Activated CD8-positive, alpha-beta memory T cell treated with anti-CD3 and anti-CD28 coated beads for 36 hours (primary cell): ENCODE data around the gene MCC. TPM values are rescaled to one million over a fixed set of nuclear protein-coding genes. Genes with fewer than 3 reads are reported as not detected.

Experiments
- CTCF ChIA-PET: fragments of 350-600 bp; sonication (Branson Sonifier 250); formaldehyde crosslinking; loops from one replicate; lab custom pipeline; 2021; ENCODE audit warnings: antibody characterized with exemption; lab: Charles Lee
- POLR2A ChIA-PET: fragments of 350-600 bp; sonication (Branson Sonifier 250); formaldehyde crosslinking; loops from one replicate; lab custom pipeline; 2021; ENCODE audit warnings: antibody characterized with exemption; lab: Charles Lee
- total RNA-seq, 2 experiments: library from RNA; stranded (reverse); gene quantifications; one replicate each; pipeline ENCODE4 v1.2.3, GENCODE V29; 2021

The MCC gene
- total RNA-seq, 2 experiments from 2014 or later: 4.8 to 4.9 TPM

DNA sequence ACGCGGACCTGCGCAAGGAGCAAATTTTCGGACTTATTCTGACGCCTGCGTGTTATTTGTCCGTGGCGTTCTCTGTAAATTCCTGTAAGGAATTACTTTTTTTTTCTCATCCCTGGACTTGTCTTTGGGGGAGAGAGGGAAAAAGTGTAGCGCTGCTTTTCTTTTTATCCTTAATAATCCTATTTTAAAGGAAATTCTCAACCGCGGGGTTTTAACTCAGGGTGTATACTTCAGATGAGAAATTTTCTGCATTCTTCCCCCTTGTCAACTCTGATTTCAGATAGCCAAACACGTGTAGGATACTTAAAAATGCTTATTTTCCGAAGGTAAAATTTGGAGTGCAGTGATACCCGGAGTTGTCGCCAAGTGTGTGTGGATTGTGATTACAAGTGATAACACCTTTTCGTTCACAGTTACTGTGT, 510.8 kb downstream of the MCC start:
- POLR2A ChIA-PET: interaction anchor here (0.7 kb wide), 1 partner anchor 54 kb away, joined by 4 read pairs; no protein-coding TSS in a partner anchor
- CTCF ChIA-PET: no interaction called here

DNA sequence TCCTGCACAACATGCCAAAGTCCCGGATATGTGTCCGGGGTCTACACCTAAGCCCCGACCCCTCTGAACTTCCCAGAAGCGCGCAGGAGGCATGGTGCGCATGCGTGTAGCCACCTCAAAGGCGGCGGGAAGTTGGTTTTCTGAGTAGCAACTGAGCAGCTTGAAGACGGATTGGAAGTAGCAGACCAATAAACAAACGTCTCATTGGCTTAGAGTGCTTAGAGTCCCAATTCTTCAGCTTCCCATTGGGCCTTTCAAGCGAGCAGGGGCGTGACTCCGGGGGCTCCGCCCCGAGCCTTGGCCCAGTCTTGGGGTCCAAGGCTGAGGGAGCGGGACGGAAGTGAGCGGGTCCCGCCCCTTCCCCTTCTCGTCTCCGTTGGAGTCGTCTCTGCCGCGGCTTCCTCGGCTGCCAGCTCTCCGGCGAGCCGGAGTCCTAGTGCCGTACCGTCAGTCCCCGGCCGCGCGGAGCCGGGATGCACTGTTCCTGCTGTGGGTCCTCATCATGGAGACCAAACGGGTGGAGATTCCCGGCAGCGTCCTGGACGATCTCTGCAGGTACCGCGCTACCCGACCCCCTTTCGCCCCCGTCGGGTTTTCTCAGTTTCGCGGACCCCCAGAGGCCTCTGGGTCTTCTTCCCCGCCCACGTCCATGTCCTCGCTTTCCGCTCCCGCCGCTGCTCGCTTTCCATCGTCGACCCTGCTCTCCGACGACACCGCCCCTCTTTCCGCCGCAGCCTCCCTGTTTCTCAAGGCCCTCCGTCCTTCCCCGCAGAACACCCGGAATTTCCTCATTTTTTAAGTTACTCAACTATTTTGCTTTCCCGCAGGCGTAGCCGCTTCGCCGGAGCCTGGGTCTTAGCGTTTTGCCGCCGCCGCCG, 511.6 kb downstream of the MCC start, which contains the start of gene DCP2:
Gene DCP2 (plus strand): TSS at position 367 of the 878 bp plus-strand sequence. CDS start 136 bp downstream, at position 503.
- POLR2A ChIA-PET: interaction anchor here (0.5 to 1.8 kb wide), 9 partner anchors 10 to 537 kb away, joined by 3 to 13 read pairs (median 5); partner anchors contain the start of genes REEP5, SRP19 and YTHDC2
- CTCF ChIA-PET: interaction anchor here (0.5 to 2.4 kb wide), 6 partner anchors 12 to 348 kb away, joined by 3 to 14 read pairs (median 5); partner anchors contain the start of gene REEP5

DNA sequence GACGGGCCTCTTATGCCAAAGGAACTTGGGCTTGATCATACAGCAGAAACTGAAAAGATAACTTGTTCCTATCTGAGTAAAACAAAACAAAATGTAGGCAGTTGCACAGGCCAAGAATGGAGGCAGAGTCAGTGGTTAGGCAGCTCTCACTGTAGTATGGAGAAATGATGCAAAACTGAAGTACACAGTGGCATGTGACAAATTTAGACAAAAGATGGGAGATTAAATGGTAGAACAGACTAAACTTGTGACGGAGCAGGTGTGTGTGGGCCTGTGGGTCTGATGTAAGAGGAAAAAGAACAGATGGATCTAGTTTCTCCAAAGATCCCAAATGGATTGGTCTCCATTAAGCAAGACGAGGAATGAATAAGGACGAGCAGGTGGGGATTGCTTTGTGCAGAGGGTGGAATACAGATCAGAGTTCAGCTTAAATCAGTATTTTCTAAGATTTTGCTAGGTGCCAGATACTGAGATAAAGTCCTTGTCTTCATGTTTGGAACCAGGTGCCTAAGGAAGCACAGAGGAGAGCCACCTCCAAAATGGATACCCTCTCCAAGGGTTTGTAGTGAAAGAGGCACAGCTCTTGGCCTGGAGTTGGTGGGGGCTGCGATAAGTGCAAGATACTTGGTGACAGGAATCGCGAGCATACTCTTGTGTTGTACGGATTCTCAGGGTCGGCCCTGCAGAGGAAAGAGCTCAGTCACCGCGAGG, 512.4 kb downstream of the MCC start:
- ChIA-PET CTCF (interaction anchor here (0.5 to 2.4 kb wide), 6 partner anchors 11 to 348 kb away, joined by 3 to 14 read pairs (median 5); partner anchors contain the start of gene REEP5), POLR2A (interaction anchor here (0.5 to 1.8 kb wide), 8 partner anchors 9 to 538 kb away, joined by 3 to 13 read pairs (median 5); partner anchors contain the start of genes REEP5 and YTHDC2)

DNA sequence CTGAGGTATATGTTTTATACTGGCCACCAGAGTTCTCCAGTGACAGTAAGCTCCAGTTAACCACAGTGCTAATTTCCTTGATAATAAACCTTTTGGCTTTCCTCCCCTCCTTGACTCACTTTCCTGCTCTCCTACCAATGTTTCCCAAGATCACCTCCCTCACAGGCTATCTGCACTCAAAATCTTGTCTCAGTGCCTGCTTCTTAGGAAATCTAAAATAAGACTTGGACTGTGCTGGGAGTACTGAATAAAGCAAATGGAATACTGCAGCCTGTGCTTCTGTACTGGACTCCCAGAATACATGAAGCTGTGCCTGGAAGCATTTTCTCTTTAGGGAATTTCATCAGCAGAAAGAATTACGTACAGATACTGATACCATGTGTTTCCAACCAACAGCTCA, 513.4 kb downstream of the MCC start:
- ChIA-PET POLR2A (no interaction called here), CTCF (interaction anchor here (1.1 to 2.4 kb wide), 2 partner anchors 21 to 54 kb away, joined by 4 to 14 read pairs; partner anchors contain the start of gene REEP5)

DNA sequence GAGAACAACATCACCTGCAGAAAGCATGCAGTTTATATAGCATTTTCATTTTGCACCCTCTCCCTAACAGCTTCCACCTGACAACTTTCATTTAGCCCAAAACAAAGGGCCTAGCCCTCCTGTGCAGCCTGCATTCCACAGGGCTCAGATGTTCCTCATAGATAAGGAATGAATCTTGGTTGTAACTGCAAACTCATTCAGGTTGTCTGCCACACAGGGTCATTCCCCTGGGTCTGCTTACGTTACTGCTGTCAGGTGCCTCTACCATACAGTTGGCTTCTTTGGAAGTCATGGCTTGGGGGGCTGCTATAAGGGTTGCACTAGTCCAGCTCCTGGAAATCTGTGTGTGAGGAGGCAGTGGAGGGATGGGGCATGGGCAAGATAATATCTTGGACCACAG, 514.3 kb downstream of the MCC start:
- ChIA-PET CTCF (interaction anchor here (1.1 kb wide), 1 partner anchor 22 kb away, joined by 4 read pairs; no protein-coding TSS in a partner anchor), POLR2A (no interaction called here)

DNA sequence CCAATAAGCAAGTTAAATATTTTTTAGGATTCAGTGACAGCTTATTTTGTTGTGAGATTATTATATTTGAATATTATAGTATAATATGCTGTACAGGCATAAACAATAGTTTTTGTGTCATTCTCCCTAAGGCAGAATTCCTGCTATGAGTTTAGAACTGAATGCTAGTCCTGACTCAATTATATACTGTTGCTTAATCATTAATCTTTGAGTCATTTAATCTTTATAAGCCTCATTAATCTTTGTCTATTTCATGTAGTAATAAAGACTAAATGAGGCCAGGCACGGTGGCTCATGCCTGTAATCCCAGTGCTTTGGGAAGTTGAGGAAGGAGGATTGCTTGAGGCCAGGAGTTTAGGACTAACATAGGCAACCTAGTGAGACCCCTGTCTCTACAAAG, 515.2 kb downstream of the MCC start:
- CTCF ChIA-PET: no interaction called here
- POLR2A ChIA-PET: no interaction called here

Other genes with a start within 250 kb of the MCC start
- gene TSSK1B, start 53.5 kb downstream of the MCC start, total RNA-seq: not detected
- gene YTHDC2, start 25.2 kb upstream of the MCC start, total RNA-seq: 10 to 100 TPM; 25.4 to 26.4 TPM